Upper lobe of left lung (tissue), 6 donors: Measurements from ENCODE around the gene ATP8B1. TPM values are rescaled to one million over a fixed set of nuclear protein-coding genes. Genes with fewer than 3 reads are reported as not detected.
A peak's percentile ranks its signal among the peaks of the same experiment; 100 is the strongest.

Experiments used
- ATAC-seq, 2 donors: fragments of 200-7000 bp; cut with Tn5 transposase; one replicate each; pipeline ENCODE4 v1.9.1; 2022; ENCODE audit warnings: mild to moderate bottlenecking in 2 of 2, moderate library complexity in 2 of 2; ENCODE audit not compliant: low FRiP score in 2 of 2
- DNase-seq, 2 donors: peaks; one replicate each; pipeline ENCODE4 v3.0.0-alpha.2; 2019 to 2020
- H3K27ac ChIP-seq, 4 donors: fragments of 200-600 bp; sonication (generic); one replicate each; pipeline ENCODE4 v1.5.1; 2016 to 2019
- H3K27me3 ChIP-seq, 4 donors: fragments of 200-600 bp; sonication (generic); one replicate each; pipeline ENCODE4 v1.5.1; 2017 to 2019
- H3K36me3 ChIP-seq, 4 donors: fragments of 200-600 bp; sonication (generic); one replicate each; pipeline ENCODE4 v1.5.1; 2016 to 2019
- H3K4me1 ChIP-seq, 4 donors: fragments of 200-600 bp; sonication (generic); one replicate each; pipeline ENCODE4 v1.5.1; 2018 to 2019
- H3K4me3 ChIP-seq, 4 donors: fragments of 200-600 bp; sonication (generic); one replicate each; pipeline ENCODE4 v1.5.1; 2017 to 2019; ENCODE audit warnings: mild to moderate bottlenecking in 2 of 4, moderate library complexity in 1 of 4
- H3K9me3 ChIP-seq, 4 donors: fragments of 200-600 bp; sonication (generic); one replicate each; pipeline ENCODE4 v1.5.1; 2018 to 2019
- CTCF ChIP-seq, 6 experiments: fragments of 450-650 bp in 4 of 6; fragments of 200-600 bp in 2 of 6; sonication (generic) in 2 of 6; IDR thresholded peaks; one replicate each; pipeline ENCODE4 v1.5.1; 2016 to 2019; ENCODE audit warnings: antibody characterized with exemption in 6 of 6
- EP300 ChIP-seq, 4 donors: sonication (generic); formaldehyde crosslinking; IDR thresholded peaks; one replicate each; pipeline ENCODE4 v1.5.1; 2017; ENCODE audit warnings: antibody characterized with exemption in 4 of 4, control low read depth in 2 of 4
- POLR2A ChIP-seq, 4 donors: fragments of 450-650 bp; IDR thresholded peaks; one replicate each; pipeline ENCODE4 v1.5.1; 2016 to 2017; ENCODE audit warnings: antibody characterized with exemption in 4 of 4, mild to moderate bottlenecking in 2 of 4
- POLR2AphosphoS5 ChIP-seq, 2 donors: sonication (generic); formaldehyde crosslinking; IDR thresholded peaks; one replicate each; pipeline ENCODE4 v1.5.1; 2017; ENCODE audit warnings: antibody characterized with exemption in 2 of 2
- WGBS, 2 donors: methylation state at CpG; one replicate each; pipeline ENCODE4 v1.1.5; 2017 to 2018; 5-methylcytosine and 5-hydroxymethylcytosine counted together
- total RNA-seq, 6 donors: library from RNA; depleted of rRNA in 4 of 6; stranded (reverse); fragments of >200 nt in 4 of 6; gene quantifications; one replicate each; pipeline versions ENCODE4 v1.1.0 to v1.2.1, GENCODE V29; 2016 to 2021
- donor health status: DM: no; HTN: no; CAD: no; lungs with moderate emphysema.
- donor health status: DM: no; HTN: yes; CAD: no; lungs with severe emphysema.

ATP8B1 gene
- total RNA-seq, 6 donors from 2014 or later = 19.6 to 36.5 (median 26.0) TPM

GRCh38 chr18:57802213-57803102 is 657 bp downstream of the ATP8B1 start:
- H3K27me3 ChIP-seq = no peaks in the 10 kb centered on the region
- H3K4me1 ChIP-seq = peaks cover 2 to 59% (median 11%) of the 10 kb centered on the region in 4 donors
- WGBS, 2 donors = 0% methylated on average over 1 to 25 of the region's 74 CpGs
- no peaks in the 10 kb centered on the region for H3K36me3 ChIP-seq
- ATAC-seq (no peak), DNase-seq (peak in 1 of 2 donors; percentile 80)
- H3K4me3 ChIP-seq = peak overlapping the region; percentile 65 to 90 (median 82)
- H3K27ac ChIP-seq = peak overlapping the region; percentile 56 to 94 (median 86)
- TF ChIP-seq CTCF (IDR thresholded peaks at IDR 0.05) (no peak), POLR2AphosphoS5 (IDR thresholded peaks at IDR 0.05) (peak in 1 of 2 donors; percentile 7), POLR2A (IDR thresholded peaks at IDR 0.05) (peak in 1 of 4 donors; percentile 11), EP300 (IDR thresholded peaks at IDR 0.05) (no peak)
- no peaks in the 10 kb centered on the region for H3K9me3 ChIP-seq

GRCh38 chr18:57801761-57802212 is 1.3 kb downstream of the ATP8B1 start:
- Histone ChIP-seq H3K27me3 (no peaks in the 10 kb centered on the region), H3K36me3 (no peaks in the 10 kb centered on the region), H3K27ac (peak overlapping the region; percentile 56 to 94 (median 86)), H3K4me3 (peak overlapping the region; percentile 65 to 90 (median 82)), H3K9me3 (no peaks in the 10 kb centered on the region), H3K4me1 (peaks cover 0 to 59% (median 11%) of the 10 kb centered on the region in 4 donors)
- 7 to 14% methylated on average over 6 to 25 of the region's 26 CpGs for WGBS, 2 donors
- ATAC-seq (no peak), DNase-seq (peak; percentile 56 to 74)
- no peak for TF ChIP-seq POLR2AphosphoS5 (IDR thresholded peaks at IDR 0.05)
- no peak for TF ChIP-seq EP300 (IDR thresholded peaks at IDR 0.05)
- peak in 1 of 4 donors; percentile 22 for TF ChIP-seq POLR2A (IDR thresholded peaks at IDR 0.05)
- TF ChIP-seq CTCF (IDR thresholded peaks at IDR 0.05) = no peak

- Histone ChIP-seq H3K36me3 (no peaks in the 10 kb centered on the region), H3K27ac (peak overlapping the region; percentile 56 to 94 (median 86)), H3K9me3 (no peaks in the 10 kb centered on the region), H3K27me3 (no peaks in the 10 kb centered on the region), H3K4me3 (peak overlapping the region; percentile 65 to 90 (median 82)), H3K4me1 (peaks cover 0 to 60% (median 12%) of the 10 kb centered on the region in 4 donors)
- TF ChIP-seq POLR2A (IDR thresholded peaks at IDR 0.05) (no peak), CTCF (IDR thresholded peaks at IDR 0.05) (no peak), POLR2AphosphoS5 (IDR thresholded peaks at IDR 0.05) (no peak), EP300 (IDR thresholded peaks at IDR 0.05) (no peak)
- WGBS, 2 donors = 27 to 28% methylated on average over 14 of the region's 14 CpGs
- no peak for ATAC-seq
- DNase-seq = no peak
Observed at GRCh38 chr18:57801325-57801724, 1.8 kb downstream of the ATP8B1 start.

GRCh38 chr18:57798713-57799373 is 4.3 kb downstream of the ATP8B1 start:
- peaks cover 3 to 64% (median 12%) of the 10 kb centered on the region in 4 donors for H3K4me1 ChIP-seq
- H3K36me3 ChIP-seq = no peaks in the 10 kb centered on the region
- H3K27ac ChIP-seq = peak overlapping the region in 1 of 4 donors; percentile 5
- 68 to 79% methylated on average over 4 of the region's 4 CpGs for WGBS, 2 donors
- H3K9me3 ChIP-seq = no peaks in the 10 kb centered on the region
- no peak overlapping the region for H3K4me3 ChIP-seq
- ATAC-seq (no peak), DNase-seq (no peak)
- TF ChIP-seq CTCF (IDR thresholded peaks at IDR 0.05) (no peak), POLR2A (IDR thresholded peaks at IDR 0.05) (no peak), EP300 (IDR thresholded peaks at IDR 0.05) (no peak)
- no peaks in the 10 kb centered on the region for H3K27me3 ChIP-seq
